Liver (tissue), 9 donors: ENCODE results near the gene CEACAM18. TPM values are rescaled to one million over a fixed set of nuclear protein-coding genes. Genes with fewer than 3 reads are reported as not detected.

Experiments
- DNase-seq: peaks from one replicate; pipeline ENCODE4 v3.0.0-alpha.2; 2017; ENCODE audit warnings: low spot score
- H3K27ac ChIP-seq, 2 donors: one replicate each; pipeline ENCODE4 v1.7.0; 2013; ENCODE audit warnings: inconsistent platforms in 2 of 2, low read length in 2 of 2, control low read depth in 1 of 2, low read depth in 1 of 2, mild to moderate bottlenecking in 1 of 2
- H3K27me3 ChIP-seq, 4 donors: one replicate each; pipeline versions ENCODE4 v1.6.1 to v1.7.0; 2013; ENCODE audit warnings: low read length in 3 of 4, inconsistent platforms in 1 of 4, mild to moderate bottlenecking in 1 of 4, moderate library complexity in 1 of 4; ENCODE audit not compliant: control insufficient read depth in 4 of 4, insufficient read depth in 4 of 4
- H3K36me3 ChIP-seq, 4 donors: one replicate each; pipeline versions ENCODE4 v1.6.1 to v1.7.0; 2013; ENCODE audit warnings: low read length in 3 of 4, mild to moderate bottlenecking in 3 of 4, low read depth in 1 of 4, moderate library complexity in 1 of 4; ENCODE audit not compliant: control insufficient read depth in 4 of 4, insufficient read depth in 3 of 4
- H3K4me1 ChIP-seq, 4 donors: one replicate each; pipeline versions ENCODE4 v1.6.1 to v1.7.0; 2013; ENCODE audit warnings: low read length in 3 of 4, mild to moderate bottlenecking in 3 of 4, moderate library complexity in 1 of 4; ENCODE audit not compliant: control insufficient read depth in 4 of 4, insufficient read depth in 4 of 4
- H3K4me3 ChIP-seq, 3 donors: one replicate each; pipeline versions ENCODE4 v1.6.1 to v1.7.0; 2013; ENCODE audit warnings: low read length in 3 of 3, control low read depth in 1 of 3, low read depth in 1 of 3, mild to moderate bottlenecking in 1 of 3
- H3K9ac ChIP-seq, 2 donors: one replicate each; pipeline ENCODE4 v1.7.0; 2013; ENCODE audit warnings: low read length in 2 of 2, mild to moderate bottlenecking in 2 of 2, moderate library complexity in 2 of 2, control low read depth in 1 of 2, low read depth in 1 of 2
- H3K9me3 ChIP-seq, 4 donors: one replicate each; pipeline versions ENCODE4 v1.6.1 to v1.7.0; 2013; ENCODE audit warnings: low read length in 3 of 4; ENCODE audit not compliant: control insufficient read depth in 4 of 4
- ATF3 ChIP-seq: IDR thresholded peaks from 2 replicates; pipeline ENCODE4 v1.6.1; 2016; ENCODE audit warnings: antibody characterized with exemption
- EGR1 ChIP-seq, 2 donors: IDR thresholded peaks; 2 replicates each; pipeline ENCODE4 v1.6.1; 2016 to 2018; ENCODE audit warnings: antibody characterized with exemption in 2 of 2, low read depth in 2 of 2
- FOXA2 ChIP-seq: IDR thresholded peaks from 2 replicates; pipeline ENCODE4 v1.6.1; 2016; ENCODE audit warnings: antibody characterized with exemption
- GABPA ChIP-seq, 2 donors: IDR thresholded peaks in 1 of 2; conservative IDR thresholded peaks in 1 of 2; 2 replicates each; pipeline ENCODE4 v1.6.1; 2016; ENCODE audit warnings: antibody characterized with exemption in 2 of 2, mild to moderate bottlenecking in 1 of 2, moderate library complexity in 1 of 2
- HNF4A ChIP-seq, 2 donors: conservative IDR thresholded peaks; 2 replicates each; pipeline ENCODE4 v1.6.1; 2016; ENCODE audit warnings: antibody characterized with exemption in 2 of 2, mild to moderate bottlenecking in 2 of 2
- HNF4G ChIP-seq: IDR thresholded peaks from 2 replicates; pipeline ENCODE4 v1.6.1; 2016; ENCODE audit warnings: antibody characterized with exemption
- MAX ChIP-seq: IDR thresholded peaks from 2 replicates; pipeline ENCODE4 v1.6.1; 2016; ENCODE audit warnings: antibody characterized with exemption
- NR2F2 ChIP-seq: IDR thresholded peaks from 2 replicates; pipeline ENCODE4 v1.6.1; 2016; ENCODE audit warnings: antibody characterized with exemption
- REST ChIP-seq: IDR thresholded peaks from 2 replicates; pipeline ENCODE4 v1.6.1; 2016; ENCODE audit warnings: antibody characterized with exemption, mild to moderate bottlenecking
- RXRA ChIP-seq, 2 donors: IDR thresholded peaks; 2 replicates each; pipeline ENCODE4 v1.6.1; 2017 to 2018; ENCODE audit warnings: antibody characterized with exemption in 2 of 2, mild to moderate bottlenecking in 1 of 2
- SP1 ChIP-seq: IDR thresholded peaks from 2 replicates; pipeline ENCODE4 v1.6.1; 2018; ENCODE audit warnings: antibody characterized with exemption, mild to moderate bottlenecking
- TAF1 ChIP-seq: conservative IDR thresholded peaks from 2 replicates; pipeline ENCODE4 v1.6.1; 2016; ENCODE audit warnings: antibody characterized with exemption, mild to moderate bottlenecking
- YY1 ChIP-seq: IDR thresholded peaks from 2 replicates; pipeline ENCODE4 v1.6.1; 2016; ENCODE audit warnings: antibody characterized with exemption, mild to moderate bottlenecking
- WGBS: extraction: QIAGEN DNeasy Blood & Tissue Kit; methylation state at CpG from one replicate; pipeline ENCODE4 v1.1.7; 2013; 5-methylcytosine and 5-hydroxymethylcytosine counted together
- polyA plus RNA-seq, 2 donors: library from polyadenylated mRNA; stranded (reverse) in 1 of 2; unstranded in 1 of 2; fragments of 200-250 nt in 1 of 2; fragments of >200 nt in 1 of 2; fragmentation: Nextera tagmentation in 1 of 2; extraction: Ambion mirVana in 1 of 2; gene quantifications; one replicate each; pipeline versions ENCODE4 v1.2.1 to v1.2.3, GENCODE V29; 2013 to 2015
- total RNA-seq, 2 donors: library from RNA; depleted of rRNA; stranded (reverse); fragments of >200 nt; gene quantifications; one replicate each; pipeline ENCODE4 v1.2.3, GENCODE V29; 2014
- TF ChIP-seq, protein P1 (sequence below): IDR thresholded peaks from 2 replicates; pipeline ENCODE4 v1.6.1; 2016; ENCODE audit warnings: antibody characterized with exemption
- TF ChIP-seq, protein P2 (sequence below): fragments of 150-350 bp; IDR thresholded peaks from 2 replicates; pipeline ENCODE4 v1.5.1; 2017; ENCODE audit warnings: improper control_type of control experiment, low read depth, low read length; ENCODE audit not compliant: missing input control
- donor health status: healthy.
- donor health status: healthy.
- donor health status: healthy.
- donor health status: healthy.
- donor health status: healthy.

Gene CEACAM18
- total and polyA plus RNA-seq, 4 donors: not detected

GRCh38 chr19:51511353-51511752, 33.0 kb downstream of the CEACAM18 start (continued):
- no peak for TF ChIP-seq REST
- TF ChIP-seq HNF4A (conservative IDR thresholded peaks at IDR 0.05): no peak

DNA sequence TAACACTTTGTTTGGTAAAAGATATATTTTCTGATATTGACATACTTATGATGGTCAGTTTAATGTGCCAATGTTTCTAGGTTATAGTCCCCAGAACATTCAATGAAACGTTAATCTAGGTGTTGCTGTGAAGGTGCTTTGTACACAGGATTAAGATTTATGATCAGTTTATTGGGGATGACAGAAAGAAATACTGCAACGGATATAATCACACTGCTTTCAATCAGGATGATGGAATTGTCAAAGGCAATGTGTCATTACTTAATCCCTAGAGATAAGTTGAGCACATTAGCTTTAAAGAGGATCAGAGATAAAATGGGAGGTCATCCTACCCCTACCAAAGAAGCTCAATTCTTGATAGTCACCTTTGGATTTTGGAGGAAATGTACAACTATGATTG, 35.6 kb downstream of the CEACAM18 start:
- H3K27ac ChIP-seq: no peak overlapping the region
- WGBS: 28% methylated on average over 2 of the region's 2 CpGs
- H3K9ac ChIP-seq: no peak overlapping the region
- no peaks in the 10 kb centered on the region for H3K36me3 ChIP-seq
- DNase-seq: no peak
- H3K4me1 ChIP-seq: no peaks in the 10 kb centered on the region
- no peak overlapping the region for H3K4me3 ChIP-seq
- peaks cover 0 to 2% (median 0%) of the 10 kb centered on the region in 4 donors for H3K27me3 ChIP-seq
- TF ChIP-seq RXRA (IDR thresholded peaks at IDR 0.05): no peak
- no peak for TF ChIP-seq REST
- TF ChIP-seq EGR1 (IDR thresholded peaks at IDR 0.05; ENCODE audit: low read depth in 2 of 2): no peak
- no peak for TF ChIP-seq GABPA (IDR thresholded peaks at IDR 0.05 in 1 of 2, conservative IDR thresholded peaks at IDR 0.05 in 1 of 2)
- TF ChIP-seq FOXA2: no peak
- TF ChIP-seq, protein P1, sequence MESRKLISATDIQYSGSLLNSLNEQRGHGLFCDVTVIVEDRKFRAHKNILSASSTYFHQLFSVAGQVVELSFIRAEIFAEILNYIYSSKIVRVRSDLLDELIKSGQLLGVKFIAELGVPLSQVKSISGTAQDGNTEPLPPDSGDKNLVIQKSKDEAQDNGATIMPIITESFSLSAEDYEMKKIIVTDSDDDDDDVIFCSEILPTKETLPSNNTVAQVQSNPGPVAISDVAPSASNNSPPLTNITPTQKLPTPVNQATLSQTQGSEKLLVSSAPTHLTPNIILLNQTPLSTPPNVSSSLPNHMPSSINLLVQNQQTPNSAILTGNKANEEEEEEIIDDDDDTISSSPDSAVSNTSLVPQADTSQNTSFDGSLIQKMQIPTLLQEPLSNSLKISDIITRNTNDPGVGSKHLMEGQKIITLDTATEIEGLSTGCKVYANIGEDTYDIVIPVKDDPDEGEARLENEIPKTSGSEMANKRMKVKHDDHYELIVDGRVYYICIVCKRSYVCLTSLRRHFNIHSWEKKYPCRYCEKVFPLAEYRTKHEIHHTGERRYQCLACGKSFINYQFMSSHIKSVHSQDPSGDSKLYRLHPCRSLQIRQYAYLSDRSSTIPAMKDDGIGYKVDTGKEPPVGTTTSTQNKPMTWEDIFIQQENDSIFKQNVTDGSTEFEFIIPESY: no peak
- peaks cover 0 to 5% (median 0%) of the 10 kb centered on the region in 4 donors for H3K9me3 ChIP-seq

- Histone ChIP-seq H3K4me3 (no peak overlapping the region), H3K36me3 (no peaks in the 10 kb centered on the region), H3K9ac (no peak overlapping the region), H3K9me3 (peaks cover 0 to 5% (median under 1%) of the 10 kb centered on the region in 4 donors), H3K27me3 (peaks cover 0 to 3% (median 0%) of the 10 kb centered on the region in 4 donors), H3K4me1 (no peaks in the 10 kb centered on the region), H3K27ac (no peak overlapping the region)
- no peak for DNase-seq
- WGBS: 16% methylated on average over 3 of the region's 3 CpGs
- TF ChIP-seq ATF3 (no peak), NR2F2 (no peak), TAF1 (no peak), HNF4G (no peak), SP1 (no peak), MAX (no peak), EGR1 (IDR thresholded peaks at IDR 0.05; ENCODE audit: low read depth in 2 of 2) (no peak), YY1 (no peak), GABPA (IDR thresholded peaks at IDR 0.05 in 1 of 2, conservative IDR thresholded peaks at IDR 0.05 in 1 of 2) (no peak)
- TF ChIP-seq, protein P2, sequence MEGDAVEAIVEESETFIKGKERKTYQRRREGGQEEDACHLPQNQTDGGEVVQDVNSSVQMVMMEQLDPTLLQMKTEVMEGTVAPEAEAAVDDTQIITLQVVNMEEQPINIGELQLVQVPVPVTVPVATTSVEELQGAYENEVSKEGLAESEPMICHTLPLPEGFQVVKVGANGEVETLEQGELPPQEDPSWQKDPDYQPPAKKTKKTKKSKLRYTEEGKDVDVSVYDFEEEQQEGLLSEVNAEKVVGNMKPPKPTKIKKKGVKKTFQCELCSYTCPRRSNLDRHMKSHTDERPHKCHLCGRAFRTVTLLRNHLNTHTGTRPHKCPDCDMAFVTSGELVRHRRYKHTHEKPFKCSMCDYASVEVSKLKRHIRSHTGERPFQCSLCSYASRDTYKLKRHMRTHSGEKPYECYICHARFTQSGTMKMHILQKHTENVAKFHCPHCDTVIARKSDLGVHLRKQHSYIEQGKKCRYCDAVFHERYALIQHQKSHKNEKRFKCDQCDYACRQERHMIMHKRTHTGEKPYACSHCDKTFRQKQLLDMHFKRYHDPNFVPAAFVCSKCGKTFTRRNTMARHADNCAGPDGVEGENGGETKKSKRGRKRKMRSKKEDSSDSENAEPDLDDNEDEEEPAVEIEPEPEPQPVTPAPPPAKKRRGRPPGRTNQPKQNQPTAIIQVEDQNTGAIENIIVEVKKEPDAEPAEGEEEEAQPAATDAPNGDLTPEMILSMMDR: peak; percentile 63
These were observed 36.6 kb downstream of the CEACAM18 start for GRCh38 chr19:51514866-51515481.
